Heart left ventricle (tissue), 16 donors: ENCODE results near the gene CTNNA3. TPM values are rescaled to one million over a fixed set of nuclear protein-coding genes. Genes with fewer than 3 reads are reported as not detected.
A peak's percentile ranks its signal among the peaks of the same experiment; 100 is the strongest.
"Not testable (repeated sequence)": the region's sequence is repeated elsewhere in the genome, so short reads cannot be mapped to it uniquely, and the experiment has no call there.

Experiments
- ATAC-seq, 4 donors: fragments of 200-7000 bp; cut with Tn5 transposase; one replicate each; pipeline ENCODE4 v1.9.1; 2020 to 2022; ENCODE audit warnings: moderate library complexity in 4 of 4, mild to moderate bottlenecking in 3 of 4, moderate number of reproducible peaks in 1 of 4
- DNase-seq, 5 donors: peaks; one replicate each; pipeline ENCODE4 v3.0.0-alpha.2; 2020
- H3K27ac ChIP-seq, 12 donors: fragments of 200-600 bp; sonication (generic) in 4 of 12; one replicate each; pipeline versions ENCODE4 v1.5.0 to v1.8.0; 2016 to 2022; ENCODE audit warnings: mild to moderate bottlenecking in 2 of 12
- H3K27me3 ChIP-seq, 9 donors: fragments of 200-600 bp; sonication (generic) in 2 of 9; one replicate each; pipeline versions ENCODE4 v1.5.1 to v1.8.0; 2016 to 2022; ENCODE audit warnings: mild to moderate bottlenecking in 3 of 9
- H3K36me3 ChIP-seq, 9 donors: fragments of 200-600 bp; sonication (generic) in 2 of 9; one replicate each; pipeline versions ENCODE4 v1.5.0 to v1.8.0; 2018 to 2022; ENCODE audit warnings: mild to moderate bottlenecking in 2 of 9
- H3K4me1 ChIP-seq, 12 donors: fragments of 200-600 bp; sonication (generic) in 4 of 12; one replicate each; pipeline versions ENCODE4 v1.5.0 to v1.8.0; 2016 to 2022; ENCODE audit warnings: mild to moderate bottlenecking in 3 of 12
- H3K4me3 ChIP-seq, 12 donors: fragments of 200-600 bp; sonication (generic) in 4 of 12; one replicate each; pipeline versions ENCODE4 v1.5.0 to v1.8.0; 2017 to 2022; ENCODE audit warnings: mild to moderate bottlenecking in 9 of 12, moderate library complexity in 4 of 12
- H3K9me3 ChIP-seq, 12 donors: fragments of 200-600 bp; sonication (generic) in 4 of 12; one replicate each; pipeline versions ENCODE4 v1.5.0 to v1.8.0; 2016 to 2022; ENCODE audit warnings: mild to moderate bottlenecking in 1 of 12
- POLR2A ChIP-seq, 2 donors: fragments of 450-650 bp; IDR thresholded peaks; one replicate each; pipeline ENCODE4 v1.6.1; 2017; ENCODE audit warnings: antibody characterized with exemption in 2 of 2, mild to moderate bottlenecking in 2 of 2, moderate library complexity in 2 of 2
- WGBS, 4 donors: extraction: QIAGEN DNeasy Blood & Tissue Kit in 2 of 4; methylation state at CpG; one replicate each; pipeline versions ENCODE4 v1.1.5 to v1.1.7; 2013 to 2018; 5-methylcytosine and 5-hydroxymethylcytosine counted together
- intact Hi-C, 10 donors: fragments of 100-400 bp; cut with DNase I; formaldehyde crosslinking; loops; one replicate each; pipeline versions ENCODE4 v1.11.1 to v1.14.2; 2022
- polyA plus RNA-seq, 2 donors: library from polyadenylated mRNA; stranded (reverse); fragments of 200-250 nt; gene quantifications; one replicate each; pipeline ENCODE4 v1.2.3, GENCODE V29; 2013
- total RNA-seq, 9 donors: library from RNA; depleted of rRNA in 2 of 9; stranded (reverse); fragments of >200 nt in 2 of 9; fragmentation: NEBNext Ultra II Directional in 3 of 9; extraction: Animal tissue kit (Norgen Biotek cat#: 25700) in 3 of 9; gene quantifications; one replicate each; pipeline versions ENCODE4 v1.1.0 to v1.2.4, GENCODE V29; 2016 to 2023
- TF ChIP-seq, protein P1 (sequence below), 12 donors: fragments of 200-600 bp; sonication (generic) in 4 of 12; IDR thresholded peaks; one replicate each; pipeline versions ENCODE4 v1.5.0 to v1.8.0; 2018 to 2022; ENCODE audit warnings: antibody characterized with exemption in 12 of 12, mild to moderate bottlenecking in 5 of 12
- donor health status: ischemic (EF 13 %, LVEDD 7.1; RV severe dilation, severe dysfunction).
- donor health status: healthy with polysubstance abuse.
- donor health status: DM: no; HTN: yes; CAD: no.
- donor health status: DM: no; HTN: no; CAD: no.
- donor health status: ischemic (EF 25% LVEDD 6.9; RV normal size, moderate dysfunction).
- donor health status: ischemic (EF 25% LVEDD 5.7; RV mildly dilated, moderate dysfunction).
- donor health status: healthy.
- donor health status: DM: yes; HTN: yes; CAD: no.
- donor health status: ischemic (EF 35%, LVEDD 5.7; RV mildly dilated, moderate dysfunction).
- donor health status: nonischemic (EF 11% LVEDD 7.7; RV severe dilation, severe dysfunction).
- donor health status: DM: yes; HTN: yes; CAD: no.
- donor health status: PGD.
- donor health status: ischemic (EF 29% LVEDD 5.4; RV normal size, mild dysfunction).
- donor health status: nonischemic (EF 23%, LVEDD 6.1; RV moderate dilation, normal function).

Gene CTNNA3
- total and polyA plus RNA-seq, 11 donors = 4.8 to 200 (median 99.0) TPM

DNA sequence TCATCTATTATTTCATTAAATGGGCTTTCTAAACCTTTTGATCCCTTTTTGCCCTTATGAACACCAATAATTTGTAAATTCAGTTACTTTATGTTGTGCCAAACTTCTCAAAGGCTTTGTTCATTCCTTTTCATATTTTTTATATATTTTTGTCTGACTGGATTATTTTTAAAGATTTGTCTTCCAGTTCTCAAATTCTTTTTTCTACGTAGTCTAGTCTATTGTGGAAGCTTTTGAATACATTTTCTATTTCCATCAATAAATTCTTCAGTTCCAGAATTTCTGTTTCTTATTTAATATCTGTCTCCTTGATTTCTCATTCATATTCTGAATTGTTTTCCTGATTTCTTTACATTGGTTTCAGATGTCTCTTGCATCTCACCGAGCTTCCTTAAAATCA lies 108.2 kb downstream of the CTNNA3 start:
- Histone ChIP-seq H3K4me1 (no peaks in the 10 kb centered on the region), H3K27ac (no peak overlapping the region), H3K4me3 (no peak overlapping the region), H3K9me3 (peaks cover 0 to 40% (median 18%) of the 10 kb centered on the region in 12 donors), H3K27me3 (no peaks in the 10 kb centered on the region), H3K36me3 (no peaks in the 10 kb centered on the region)
- 68 to 84% (median 79%) methylated on average over 2 of the region's 2 CpGs for WGBS, 4 donors
- TF ChIP-seq, protein P1, sequence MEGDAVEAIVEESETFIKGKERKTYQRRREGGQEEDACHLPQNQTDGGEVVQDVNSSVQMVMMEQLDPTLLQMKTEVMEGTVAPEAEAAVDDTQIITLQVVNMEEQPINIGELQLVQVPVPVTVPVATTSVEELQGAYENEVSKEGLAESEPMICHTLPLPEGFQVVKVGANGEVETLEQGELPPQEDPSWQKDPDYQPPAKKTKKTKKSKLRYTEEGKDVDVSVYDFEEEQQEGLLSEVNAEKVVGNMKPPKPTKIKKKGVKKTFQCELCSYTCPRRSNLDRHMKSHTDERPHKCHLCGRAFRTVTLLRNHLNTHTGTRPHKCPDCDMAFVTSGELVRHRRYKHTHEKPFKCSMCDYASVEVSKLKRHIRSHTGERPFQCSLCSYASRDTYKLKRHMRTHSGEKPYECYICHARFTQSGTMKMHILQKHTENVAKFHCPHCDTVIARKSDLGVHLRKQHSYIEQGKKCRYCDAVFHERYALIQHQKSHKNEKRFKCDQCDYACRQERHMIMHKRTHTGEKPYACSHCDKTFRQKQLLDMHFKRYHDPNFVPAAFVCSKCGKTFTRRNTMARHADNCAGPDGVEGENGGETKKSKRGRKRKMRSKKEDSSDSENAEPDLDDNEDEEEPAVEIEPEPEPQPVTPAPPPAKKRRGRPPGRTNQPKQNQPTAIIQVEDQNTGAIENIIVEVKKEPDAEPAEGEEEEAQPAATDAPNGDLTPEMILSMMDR (IDR thresholded peaks at IDR 0.05) = no peak
- TF ChIP-seq POLR2A (IDR thresholded peaks at IDR 0.05) = no peak
- ATAC-seq (no peak), DNase-seq (no peak)
- intact Hi-C loops = no loop called here

- DNase-seq (no peak), ATAC-seq (peak in 3 of 4 donors; percentile 82 to 88 (median 86))
- Histone ChIP-seq H3K27ac (peak overlapping the region in 7 of 12 donors; percentile 37 to 76 (median 51)), H3K4me1 (peaks cover 0 to 3% (median 0%) of the 10 kb centered on the region in 12 donors), H3K4me3 (no peak overlapping the region), H3K9me3 (peaks cover 0 to 4% (median 0%) of the 10 kb centered on the region in 12 donors), H3K27me3 (no peaks in the 10 kb centered on the region), H3K36me3 (no peaks in the 10 kb centered on the region)
- intact Hi-C loops = no loop called here
- TF ChIP-seq POLR2A (IDR thresholded peaks at IDR 0.05) = no peak
- TF ChIP-seq, protein P1 (IDR thresholded peaks at IDR 0.05) = no peak
- WGBS, 4 donors = 12 to 22% (median 15%) methylated on average over 1 of the region's 1 CpG
These were observed 120.5 kb downstream of the CTNNA3 start for GRCh38 chr10:67575532-67575931.

DNA sequence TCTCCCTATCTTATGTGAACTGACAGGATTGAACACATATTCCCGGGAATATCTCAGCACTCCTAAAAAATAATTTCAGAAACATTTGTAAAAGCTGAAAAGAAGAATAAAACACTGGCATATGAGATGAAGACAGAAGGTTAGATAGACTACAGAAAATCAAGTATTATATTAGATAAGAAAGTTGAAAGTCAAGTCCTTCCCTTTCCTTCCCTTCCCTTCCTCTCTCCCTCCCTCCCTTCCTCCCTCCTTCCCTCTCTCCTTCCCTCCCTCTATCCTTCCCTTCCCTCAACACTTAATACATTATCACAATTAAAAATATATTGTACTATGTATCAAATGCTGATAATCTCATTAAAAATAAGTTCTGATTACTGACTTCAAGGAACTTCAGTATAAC lies 122.5 kb downstream of the CTNNA3 start:
- no peak for DNase-seq
- no peaks in the 10 kb centered on the region for H3K36me3 ChIP-seq
- no peak overlapping the region for H3K4me3 ChIP-seq
- no peaks in the 10 kb centered on the region for H3K27me3 ChIP-seq
- 52 to 75% (median 63%) methylated on average over 1 of the region's 1 CpG for WGBS, 4 donors
- H3K27ac ChIP-seq = no peak overlapping the region
- peaks cover 0 to 3% (median 0%) of the 10 kb centered on the region in 12 donors for H3K4me1 ChIP-seq
- no peak for ATAC-seq
- intact Hi-C loops = no loop called here
- H3K9me3 ChIP-seq = no peaks in the 10 kb centered on the region
- TF ChIP-seq POLR2A (IDR thresholded peaks at IDR 0.05) = no peak
- TF ChIP-seq, protein P1 (IDR thresholded peaks at IDR 0.05) = no peak

GRCh38 chr10:67571503-67571902 lies 124.5 kb downstream of the CTNNA3 start:
- 81 to 86% (median 81%) methylated on average over 5 of the region's 5 CpGs for WGBS, 4 donors
- H3K27me3 ChIP-seq = no peaks in the 10 kb centered on the region
- H3K27ac ChIP-seq = no peak overlapping the region
- ATAC-seq (no peak), DNase-seq (no peak)
- H3K9me3 ChIP-seq = no peaks in the 10 kb centered on the region
- no peaks in the 10 kb centered on the region for H3K36me3 ChIP-seq
- TF ChIP-seq, protein P1 (IDR thresholded peaks at IDR 0.05) = no peak
- TF ChIP-seq POLR2A (IDR thresholded peaks at IDR 0.05) = no peak
- H3K4me1 ChIP-seq = peaks cover 0 to 3% (median 0%) of the 10 kb centered on the region in 12 donors
- no peak overlapping the region for H3K4me3 ChIP-seq
- intact Hi-C loops = no loop called here

DNA sequence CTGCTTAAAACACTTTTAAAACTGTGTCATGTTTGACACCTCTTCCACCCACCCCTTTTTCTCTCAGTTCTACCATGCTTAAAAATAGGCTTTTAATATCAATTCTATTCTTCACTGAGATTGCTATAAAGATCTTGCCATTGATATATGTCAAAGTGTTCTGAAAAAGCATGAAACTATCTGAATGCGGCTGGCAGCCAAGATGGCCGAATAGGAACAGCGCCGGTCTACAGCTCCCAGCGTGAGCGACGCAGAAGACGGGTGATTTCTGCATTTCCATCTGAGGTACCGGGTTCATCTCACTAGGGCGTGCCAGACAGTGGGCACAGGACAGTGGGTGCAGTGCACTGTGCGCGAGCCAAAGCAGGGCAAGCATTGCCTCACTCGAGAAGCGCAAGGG lies 137.7 kb downstream of the CTNNA3 start:
- H3K27me3 ChIP-seq, DNase-seq, H3K9me3 ChIP-seq, ATAC-seq, H3K36me3 ChIP-seq, H3K27ac ChIP-seq, H3K4me3 ChIP-seq, H3K4me1 ChIP-seq, intact Hi-C loops: not testable (repeated sequence)
- 93 to 96% (median 96%) methylated on average over 14 of the region's 14 CpGs for WGBS, 4 donors
